Measurements from ENCODE around the gene PALM.

DNA sequence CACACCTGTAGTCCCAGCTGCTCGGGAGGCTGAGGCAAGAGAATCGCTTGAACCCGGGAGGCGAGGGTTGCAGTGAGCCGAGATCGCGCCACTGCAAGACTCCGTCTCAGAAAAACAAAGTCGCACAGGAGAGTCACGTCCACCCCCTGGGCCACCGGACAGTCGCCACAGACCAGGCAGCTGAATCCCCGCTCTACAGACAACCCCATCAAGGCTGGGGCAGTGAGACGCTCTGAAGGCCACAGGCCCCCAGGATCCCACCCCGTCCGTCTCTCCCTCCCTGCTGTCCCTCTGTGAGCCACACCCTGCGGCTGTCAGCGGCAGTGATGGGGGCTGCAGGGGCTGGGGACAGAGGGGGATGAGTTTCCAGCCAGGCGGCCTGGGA lies 73.1 kb downstream of the PALM start:
- TF ChIP-seq CTCF (IDR thresholded peaks at IDR 0.05) (no peak), POLR2A (IDR thresholded peaks at IDR 0.05) (no peak), EP300 (IDR thresholded peaks at IDR 0.05) (no peak)
